ENCODE measurements around the gene FOXL2.

GRCh38 chr3:138933068-138933668, 13.8 kb downstream of the FOXL2 start:
- no peak for TF ChIP-seq POLR2A (IDR thresholded peaks at IDR 0.05)
- TF ChIP-seq CTCF (IDR thresholded peaks at IDR 0.05) = no peak
